ENCODE results near the gene ORC6.

DNA sequence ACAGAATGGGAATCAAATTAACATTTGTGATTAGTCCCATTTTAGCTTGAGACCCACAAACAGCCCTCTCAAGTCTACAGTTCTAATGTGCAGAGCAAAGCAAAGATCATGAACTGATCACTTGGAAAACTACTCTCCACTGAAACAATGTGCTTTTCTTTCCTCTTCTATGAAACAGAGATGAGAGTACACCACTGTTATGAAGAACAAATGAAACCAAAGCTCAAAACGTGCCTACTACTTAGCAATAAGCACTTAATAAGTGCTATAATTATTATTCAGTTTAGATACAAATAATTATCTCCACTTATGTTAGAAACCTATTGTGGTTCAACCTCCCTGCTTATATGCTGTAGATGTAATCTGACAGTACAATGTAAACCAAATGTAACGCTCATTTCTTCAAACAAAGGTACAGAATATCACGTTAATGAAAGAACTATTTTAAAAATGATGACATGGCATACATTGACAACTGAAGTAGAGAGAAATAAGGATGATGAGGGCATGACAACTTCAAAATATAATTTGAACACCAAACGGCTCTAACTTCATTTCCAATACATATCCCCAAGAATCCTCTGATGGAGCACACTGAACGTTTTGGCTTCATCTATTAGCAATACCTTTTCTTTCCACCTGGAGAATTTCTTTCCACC is 2.5 kb upstream of the ORC6 start:
- no peak for TF ChIP-seq TRIM28 (IDR thresholded peaks at IDR 0.05; ENCODE audit: borderline replicate concordance, low read length)
- TF ChIP-seq ZNF747 (tag by site-specific recombination; IDR thresholded peaks at IDR 0.05), result no peak
- TF ChIP-seq, protein P1, sequence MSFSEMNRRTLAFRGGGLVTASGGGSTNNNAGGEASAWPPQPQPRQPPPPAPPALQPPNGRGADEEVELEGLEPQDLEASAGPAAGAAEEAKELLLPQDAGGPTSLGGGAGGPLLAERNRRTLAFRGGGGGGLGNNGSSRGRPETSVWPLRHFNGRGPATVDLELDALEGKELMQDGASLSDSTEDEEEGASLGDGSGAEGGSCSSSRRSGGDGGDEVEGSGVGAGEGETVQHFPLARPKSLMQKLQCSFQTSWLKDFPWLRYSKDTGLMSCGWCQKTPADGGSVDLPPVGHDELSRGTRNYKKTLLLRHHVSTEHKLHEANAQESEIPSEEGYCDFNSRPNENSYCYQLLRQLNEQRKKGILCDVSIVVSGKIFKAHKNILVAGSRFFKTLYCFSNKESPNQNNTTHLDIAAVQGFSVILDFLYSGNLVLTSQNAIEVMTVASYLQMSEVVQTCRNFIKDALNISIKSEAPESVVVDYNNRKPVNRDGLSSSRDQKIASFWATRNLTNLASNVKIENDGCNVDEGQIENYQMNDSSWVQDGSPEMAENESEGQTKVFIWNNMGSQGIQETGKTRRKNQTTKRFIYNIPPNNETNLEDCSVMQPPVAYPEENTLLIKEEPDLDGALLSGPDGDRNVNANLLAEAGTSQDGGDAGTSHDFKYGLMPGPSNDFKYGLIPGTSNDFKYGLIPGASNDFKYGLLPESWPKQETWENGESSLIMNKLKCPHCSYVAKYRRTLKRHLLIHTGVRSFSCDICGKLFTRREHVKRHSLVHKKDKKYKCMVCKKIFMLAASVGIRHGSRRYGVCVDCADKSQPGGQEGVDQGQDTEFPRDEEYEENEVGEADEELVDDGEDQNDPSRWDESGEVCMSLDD (tag by site-specific recombination; IDR thresholded peaks at IDR 0.05), result no peak
- TF ChIP-seq, protein P2, sequence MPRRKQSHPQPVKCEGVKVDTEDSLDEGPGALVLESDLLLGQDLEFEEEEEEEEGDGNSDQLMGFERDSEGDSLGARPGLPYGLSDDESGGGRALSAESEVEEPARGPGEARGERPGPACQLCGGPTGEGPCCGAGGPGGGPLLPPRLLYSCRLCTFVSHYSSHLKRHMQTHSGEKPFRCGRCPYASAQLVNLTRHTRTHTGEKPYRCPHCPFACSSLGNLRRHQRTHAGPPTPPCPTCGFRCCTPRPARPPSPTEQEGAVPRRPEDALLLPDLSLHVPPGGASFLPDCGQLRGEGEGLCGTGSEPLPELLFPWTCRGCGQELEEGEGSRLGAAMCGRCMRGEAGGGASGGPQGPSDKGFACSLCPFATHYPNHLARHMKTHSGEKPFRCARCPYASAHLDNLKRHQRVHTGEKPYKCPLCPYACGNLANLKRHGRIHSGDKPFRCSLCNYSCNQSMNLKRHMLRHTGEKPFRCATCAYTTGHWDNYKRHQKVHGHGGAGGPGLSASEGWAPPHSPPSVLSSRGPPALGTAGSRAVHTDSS (tag by site-specific recombination; IDR thresholded peaks at IDR 0.05), result no peak
- TF ChIP-seq, protein P3, sequence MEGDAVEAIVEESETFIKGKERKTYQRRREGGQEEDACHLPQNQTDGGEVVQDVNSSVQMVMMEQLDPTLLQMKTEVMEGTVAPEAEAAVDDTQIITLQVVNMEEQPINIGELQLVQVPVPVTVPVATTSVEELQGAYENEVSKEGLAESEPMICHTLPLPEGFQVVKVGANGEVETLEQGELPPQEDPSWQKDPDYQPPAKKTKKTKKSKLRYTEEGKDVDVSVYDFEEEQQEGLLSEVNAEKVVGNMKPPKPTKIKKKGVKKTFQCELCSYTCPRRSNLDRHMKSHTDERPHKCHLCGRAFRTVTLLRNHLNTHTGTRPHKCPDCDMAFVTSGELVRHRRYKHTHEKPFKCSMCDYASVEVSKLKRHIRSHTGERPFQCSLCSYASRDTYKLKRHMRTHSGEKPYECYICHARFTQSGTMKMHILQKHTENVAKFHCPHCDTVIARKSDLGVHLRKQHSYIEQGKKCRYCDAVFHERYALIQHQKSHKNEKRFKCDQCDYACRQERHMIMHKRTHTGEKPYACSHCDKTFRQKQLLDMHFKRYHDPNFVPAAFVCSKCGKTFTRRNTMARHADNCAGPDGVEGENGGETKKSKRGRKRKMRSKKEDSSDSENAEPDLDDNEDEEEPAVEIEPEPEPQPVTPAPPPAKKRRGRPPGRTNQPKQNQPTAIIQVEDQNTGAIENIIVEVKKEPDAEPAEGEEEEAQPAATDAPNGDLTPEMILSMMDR (tag by site-specific recombination; IDR thresholded peaks at IDR 0.05), result no peak
- TF ChIP-seq, protein P4, sequence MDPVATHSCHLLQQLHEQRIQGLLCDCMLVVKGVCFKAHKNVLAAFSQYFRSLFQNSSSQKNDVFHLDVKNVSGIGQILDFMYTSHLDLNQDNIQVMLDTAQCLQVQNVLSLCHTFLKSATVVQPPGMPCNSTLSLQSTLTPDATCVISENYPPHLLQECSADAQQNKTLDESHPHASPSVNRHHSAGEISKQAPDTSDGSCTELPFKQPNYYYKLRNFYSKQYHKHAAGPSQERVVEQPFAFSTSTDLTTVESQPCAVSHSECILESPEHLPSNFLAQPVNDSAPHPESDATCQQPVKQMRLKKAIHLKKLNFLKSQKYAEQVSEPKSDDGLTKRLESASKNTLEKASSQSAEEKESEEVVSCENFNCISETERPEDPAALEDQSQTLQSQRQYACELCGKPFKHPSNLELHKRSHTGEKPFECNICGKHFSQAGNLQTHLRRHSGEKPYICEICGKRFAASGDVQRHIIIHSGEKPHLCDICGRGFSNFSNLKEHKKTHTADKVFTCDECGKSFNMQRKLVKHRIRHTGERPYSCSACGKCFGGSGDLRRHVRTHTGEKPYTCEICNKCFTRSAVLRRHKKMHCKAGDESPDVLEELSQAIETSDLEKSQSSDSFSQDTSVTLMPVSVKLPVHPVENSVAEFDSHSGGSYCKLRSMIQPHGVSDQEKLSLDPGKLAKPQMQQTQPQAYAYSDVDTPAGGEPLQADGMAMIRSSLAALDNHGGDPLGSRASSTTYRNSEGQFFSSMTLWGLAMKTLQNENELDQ (tag by site-specific recombination; IDR thresholded peaks at IDR 0.05; ENCODE audit: low read depth), result no peak
- TF ChIP-seq ZNF664 (tag by site-specific recombination; IDR thresholded peaks at IDR 0.05), result no peak
- TF ChIP-seq ZFP37 (tag by site-specific recombination; IDR thresholded peaks at IDR 0.05), result no peak
- TF ChIP-seq, protein P5, sequence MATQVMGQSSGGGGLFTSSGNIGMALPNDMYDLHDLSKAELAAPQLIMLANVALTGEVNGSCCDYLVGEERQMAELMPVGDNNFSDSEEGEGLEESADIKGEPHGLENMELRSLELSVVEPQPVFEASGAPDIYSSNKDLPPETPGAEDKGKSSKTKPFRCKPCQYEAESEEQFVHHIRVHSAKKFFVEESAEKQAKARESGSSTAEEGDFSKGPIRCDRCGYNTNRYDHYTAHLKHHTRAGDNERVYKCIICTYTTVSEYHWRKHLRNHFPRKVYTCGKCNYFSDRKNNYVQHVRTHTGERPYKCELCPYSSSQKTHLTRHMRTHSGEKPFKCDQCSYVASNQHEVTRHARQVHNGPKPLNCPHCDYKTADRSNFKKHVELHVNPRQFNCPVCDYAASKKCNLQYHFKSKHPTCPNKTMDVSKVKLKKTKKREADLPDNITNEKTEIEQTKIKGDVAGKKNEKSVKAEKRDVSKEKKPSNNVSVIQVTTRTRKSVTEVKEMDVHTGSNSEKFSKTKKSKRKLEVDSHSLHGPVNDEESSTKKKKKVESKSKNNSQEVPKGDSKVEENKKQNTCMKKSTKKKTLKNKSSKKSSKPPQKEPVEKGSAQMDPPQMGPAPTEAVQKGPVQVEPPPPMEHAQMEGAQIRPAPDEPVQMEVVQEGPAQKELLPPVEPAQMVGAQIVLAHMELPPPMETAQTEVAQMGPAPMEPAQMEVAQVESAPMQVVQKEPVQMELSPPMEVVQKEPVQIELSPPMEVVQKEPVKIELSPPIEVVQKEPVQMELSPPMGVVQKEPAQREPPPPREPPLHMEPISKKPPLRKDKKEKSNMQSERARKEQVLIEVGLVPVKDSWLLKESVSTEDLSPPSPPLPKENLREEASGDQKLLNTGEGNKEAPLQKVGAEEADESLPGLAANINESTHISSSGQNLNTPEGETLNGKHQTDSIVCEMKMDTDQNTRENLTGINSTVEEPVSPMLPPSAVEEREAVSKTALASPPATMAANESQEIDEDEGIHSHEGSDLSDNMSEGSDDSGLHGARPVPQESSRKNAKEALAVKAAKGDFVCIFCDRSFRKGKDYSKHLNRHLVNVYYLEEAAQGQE (tag by site-specific recombination; IDR thresholded peaks at IDR 0.05), result no peak
- no peak for TF ChIP-seq ZFP69B (tag by site-specific recombination; IDR thresholded peaks at IDR 0.05)
- TF ChIP-seq ZNF549 (tag by site-specific recombination; IDR thresholded peaks at IDR 0.05), result no peak
- TF ChIP-seq, protein P6, sequence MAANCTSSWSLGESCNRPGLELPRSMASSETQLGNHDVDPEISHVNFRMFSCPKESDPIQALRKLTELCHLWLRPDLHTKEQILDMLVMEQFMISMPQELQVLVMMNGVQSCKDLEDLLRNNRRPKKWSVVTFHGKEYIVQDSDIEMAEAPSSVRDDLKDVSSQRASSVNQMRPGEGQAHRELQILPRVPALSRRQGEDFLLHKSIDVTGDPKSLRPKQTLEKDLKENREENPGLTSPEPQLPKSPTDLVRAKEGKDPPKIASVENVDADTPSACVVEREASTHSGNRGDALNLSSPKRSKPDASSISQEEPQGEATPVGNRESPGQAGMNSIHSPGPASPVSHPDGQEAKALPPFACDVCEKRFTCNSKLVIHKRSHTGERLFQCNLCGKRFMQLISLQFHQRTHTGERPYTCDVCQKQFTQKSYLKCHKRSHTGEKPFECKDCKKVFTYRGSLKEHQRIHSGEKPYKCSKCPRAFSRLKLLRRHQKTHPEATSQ (tag by site-specific recombination; IDR thresholded peaks at IDR 0.05), result no peak
- TF ChIP-seq ZNF350 (tag by site-specific recombination; IDR thresholded peaks at IDR 0.05), result no peak
- no peak for TF ChIP-seq ZNF48 (tag by site-specific recombination; IDR thresholded peaks at IDR 0.05)

All from HEK293 (cell line).